GM21447 (cell line): ENCODE measurements around the gene LYPD6B.
"Not testable (repeated sequence)": the region's sequence is repeated elsewhere in the genome, so short reads cannot be mapped to it uniquely, and the experiment has no call there.

Experiments used
- ATAC-seq: cut with Tn5 transposase; IDR thresholded peaks from one replicate; pipeline ENCODE4 v1.9.1; 2021; ENCODE audit not compliant: unreplicated experiment

LYPD6B gene

DNA sequence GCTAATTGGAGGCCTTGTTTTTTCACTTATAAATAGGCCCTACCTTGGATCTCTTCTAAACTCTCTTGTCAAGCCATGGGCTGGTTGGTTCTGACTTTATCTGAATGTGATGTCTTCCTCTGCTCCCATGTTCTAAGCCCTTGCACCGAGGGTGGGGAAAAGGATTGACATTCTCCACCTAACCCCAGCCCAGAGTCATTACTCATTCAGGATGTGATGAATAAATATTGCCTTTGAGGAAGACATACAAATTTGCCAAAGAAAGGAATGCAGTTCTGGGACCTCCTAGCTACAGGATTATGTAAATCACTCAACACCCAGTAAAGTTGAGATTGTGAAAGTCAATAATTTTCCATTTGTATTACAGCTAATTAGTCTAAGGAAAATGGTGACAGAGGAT lies 149.8 kb downstream of the LYPD6B start:
- ATAC-seq, result no peak

DNA sequence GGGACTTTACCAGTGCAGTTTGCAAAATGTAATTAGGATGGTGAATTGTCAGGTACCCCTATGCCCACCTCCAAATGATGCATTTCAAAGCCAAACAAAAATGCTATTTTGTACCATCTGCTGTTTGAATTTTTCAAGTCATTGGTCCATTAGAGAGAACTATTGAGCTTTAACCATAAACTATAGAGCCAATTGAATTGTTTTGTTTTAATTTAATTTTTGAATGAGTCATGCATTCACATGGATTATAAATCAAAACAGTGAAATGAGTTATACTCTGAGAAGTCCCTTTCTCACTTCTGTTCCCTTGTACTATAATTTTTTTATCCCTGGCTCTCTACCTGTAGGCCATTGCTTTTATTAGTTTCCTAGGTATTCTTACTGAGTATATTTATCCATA lies 151.3 kb downstream of the LYPD6B start:
- ATAC-seq, result no peak

DNA sequence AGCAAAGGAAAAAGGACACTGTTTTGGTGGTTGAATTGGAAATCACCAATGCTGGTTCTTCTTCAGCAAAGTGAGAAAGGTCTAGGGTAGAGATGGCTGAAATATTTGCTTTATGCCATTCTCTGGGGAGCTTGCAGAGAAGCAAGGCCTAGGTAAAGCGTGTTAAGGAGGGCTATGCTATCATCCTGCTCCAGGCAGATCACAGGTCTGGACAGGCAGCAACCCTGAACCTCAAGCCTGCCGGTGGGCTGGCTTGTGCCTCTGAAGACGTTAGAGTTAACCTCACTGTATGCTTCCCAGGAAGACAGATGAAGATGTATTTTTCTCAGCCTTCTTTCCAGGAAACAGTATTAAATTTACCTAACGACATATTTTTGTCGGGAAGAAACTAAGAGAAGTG lies 153.4 kb downstream of the LYPD6B start:
- no peak for ATAC-seq

DNA sequence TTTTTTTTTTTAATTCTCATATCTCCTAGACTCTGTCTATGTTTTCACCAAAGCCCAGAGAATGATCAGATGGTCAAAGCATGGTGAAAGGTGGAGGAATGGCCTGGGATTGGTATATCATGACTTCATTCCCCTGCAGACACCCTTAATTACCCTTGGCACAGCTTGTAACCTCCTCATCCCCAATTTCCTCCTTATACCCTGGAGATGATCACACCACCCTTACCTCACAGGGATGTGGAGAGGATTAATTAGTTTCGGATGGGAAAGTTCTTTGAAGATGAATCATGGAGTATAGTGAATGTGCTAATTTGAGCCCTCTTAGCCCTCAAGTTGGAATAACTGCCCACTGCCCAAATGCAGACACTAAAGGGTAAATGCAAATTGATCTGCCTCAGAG lies 153.9 kb downstream of the LYPD6B start:
- ATAC-seq, result no peak

DNA sequence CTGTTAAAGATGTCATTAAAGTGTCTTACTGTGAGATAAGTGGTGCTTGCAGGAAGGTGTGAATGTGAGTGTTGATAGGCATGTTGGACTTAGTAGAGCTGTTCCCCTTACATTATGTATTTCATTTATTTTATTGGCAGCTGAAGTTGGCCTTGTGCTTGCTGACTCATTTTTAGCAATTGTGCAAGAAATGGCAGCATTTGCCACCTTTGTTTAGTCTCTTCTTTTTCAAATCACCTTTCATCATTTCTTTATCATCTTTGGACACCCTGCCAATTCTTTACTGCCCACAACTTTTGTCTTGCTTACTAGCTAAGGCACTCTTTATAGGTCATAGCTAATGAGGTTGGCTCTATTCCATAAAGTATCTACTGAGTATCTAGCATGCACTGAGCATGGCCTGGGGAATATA lies 161.6 kb downstream of the LYPD6B start:
- ATAC-seq, result no peak

DNA sequence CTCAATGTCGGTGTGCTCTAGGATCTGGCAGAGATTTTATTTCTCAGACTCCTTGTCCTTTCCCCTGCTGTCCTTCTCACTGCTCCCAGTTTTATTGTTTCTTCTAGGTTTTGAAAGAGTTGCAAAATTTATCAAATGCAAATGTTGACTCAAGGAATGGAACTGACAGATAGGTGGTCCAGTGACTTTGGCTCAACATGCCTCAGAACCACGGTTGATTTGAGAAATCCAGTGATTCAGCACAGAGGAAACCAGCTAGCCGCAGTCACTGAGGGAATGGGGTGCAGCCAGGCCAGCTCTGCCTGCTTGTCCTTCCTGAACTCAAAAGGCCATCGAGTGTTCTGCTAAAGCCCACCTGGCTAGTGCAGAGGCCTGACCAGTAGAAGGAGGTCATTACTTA lies 166.2 kb downstream of the LYPD6B start:
- ATAC-seq, result no peak

DNA sequence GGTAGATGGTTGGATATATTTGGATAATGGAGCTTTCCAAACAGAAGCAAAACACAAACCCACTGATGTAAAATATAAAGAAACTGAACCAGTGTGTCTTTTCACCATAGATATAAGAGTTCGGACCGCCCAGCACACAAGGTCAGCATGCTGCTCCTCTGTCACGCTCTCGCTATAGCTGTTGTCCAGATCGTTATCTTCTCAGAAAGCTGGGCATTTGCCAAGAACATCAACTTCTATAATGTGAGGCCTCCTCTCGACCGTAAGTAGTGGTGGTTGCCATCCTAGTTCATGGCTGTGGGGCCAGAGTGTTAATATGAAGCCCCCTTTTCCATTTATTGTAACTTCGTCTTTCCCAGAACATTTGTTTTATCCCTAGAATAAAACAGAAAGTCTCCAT lies 166.6 kb downstream of the LYPD6B start:
- no peak for ATAC-seq

DNA sequence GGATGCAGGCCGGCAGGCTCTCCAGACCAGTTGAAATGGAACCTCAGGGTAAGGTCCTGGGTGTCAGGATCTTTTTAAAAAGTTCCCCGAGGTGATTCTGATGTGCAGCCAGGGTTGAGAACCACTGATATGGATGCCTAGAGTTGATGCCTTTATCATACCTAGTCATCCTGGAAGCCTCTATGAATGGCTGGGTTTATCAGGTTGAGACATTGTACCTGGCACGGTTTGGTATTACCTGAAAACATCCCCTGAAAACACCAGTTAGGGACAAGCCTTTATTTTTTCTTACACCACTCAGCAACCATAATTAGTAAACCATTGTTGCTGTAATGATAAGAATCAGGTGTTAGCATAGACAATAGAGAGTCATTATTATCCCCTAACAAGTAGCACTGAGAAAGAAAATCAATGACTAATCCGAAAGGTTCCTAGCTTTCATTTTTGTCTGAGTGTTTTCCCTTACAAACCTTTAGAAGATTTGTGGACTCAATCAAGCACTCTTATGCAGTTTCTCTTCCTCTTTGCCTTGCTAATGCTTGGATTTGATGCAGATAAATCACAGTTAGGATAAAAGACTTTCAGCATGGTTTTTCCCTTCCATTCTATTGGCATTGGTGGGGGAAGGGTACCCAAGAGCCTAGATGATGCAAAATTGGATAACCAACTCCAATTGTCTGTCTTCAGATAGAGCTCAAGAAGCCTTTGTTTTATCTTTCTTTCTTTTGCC lies 175.4 kb downstream of the LYPD6B start:
- ATAC-seq, result no peak

DNA sequence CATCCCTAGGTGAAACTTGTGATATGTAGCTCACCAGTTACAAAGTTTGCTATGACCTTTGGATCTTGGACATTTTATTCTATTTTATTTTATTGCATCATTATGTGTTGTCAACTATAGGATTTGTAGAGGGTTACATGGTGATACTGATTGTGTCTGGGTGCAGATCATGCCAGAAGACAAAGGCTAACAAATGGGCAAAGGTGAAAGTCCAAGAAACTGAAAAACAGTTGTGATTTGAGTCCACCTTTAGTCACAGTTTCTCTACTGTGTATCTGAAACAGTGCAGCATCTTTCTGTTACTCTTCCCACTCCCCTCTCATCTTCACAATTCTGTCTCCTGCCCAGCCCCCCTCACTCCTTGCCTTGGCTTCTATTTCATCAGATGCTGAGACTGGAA lies 180.0 kb downstream of the LYPD6B start:
- ATAC-seq, result no peak

DNA sequence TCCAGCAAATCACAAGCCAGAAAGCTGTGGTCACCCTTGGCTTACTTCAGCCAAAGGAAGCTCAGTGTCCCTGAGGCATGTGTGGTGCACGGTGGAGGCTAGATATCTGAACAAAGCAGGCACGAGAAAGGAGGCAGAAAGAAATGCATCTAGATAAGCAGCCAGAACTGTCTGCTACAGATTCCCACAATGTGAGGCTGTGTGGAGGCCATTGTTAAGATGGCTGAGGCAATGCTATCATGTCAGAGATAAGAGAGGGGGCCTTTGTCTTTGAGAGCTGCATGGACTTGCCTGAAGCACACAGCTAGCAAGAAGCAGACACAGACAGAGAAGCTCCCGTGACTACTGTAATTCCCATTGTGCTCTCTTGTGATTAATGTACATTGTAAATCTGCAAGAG lies 181.4 kb downstream of the LYPD6B start:
- ATAC-seq, result no peak

DNA sequence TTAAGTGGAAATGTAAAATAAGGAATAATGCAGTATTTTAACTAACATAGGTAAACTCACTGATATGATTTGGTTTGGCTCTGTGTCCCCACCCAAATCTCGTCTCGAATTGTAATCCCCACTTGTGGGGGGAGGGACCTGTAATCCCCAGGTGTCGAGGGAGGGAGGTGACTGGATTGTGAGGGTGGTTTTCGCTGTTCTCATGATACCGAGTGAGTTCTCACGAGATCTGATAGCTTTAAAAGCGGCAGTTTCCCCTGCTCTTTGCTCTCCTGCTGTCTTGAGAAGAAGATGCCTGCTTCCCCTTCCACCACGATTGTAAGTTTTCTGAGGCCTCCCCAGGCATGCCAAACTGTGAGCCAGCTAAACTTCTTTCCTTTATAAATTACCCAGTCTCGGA lies 182.5 kb downstream of the LYPD6B start:
- no peak for ATAC-seq

DNA sequence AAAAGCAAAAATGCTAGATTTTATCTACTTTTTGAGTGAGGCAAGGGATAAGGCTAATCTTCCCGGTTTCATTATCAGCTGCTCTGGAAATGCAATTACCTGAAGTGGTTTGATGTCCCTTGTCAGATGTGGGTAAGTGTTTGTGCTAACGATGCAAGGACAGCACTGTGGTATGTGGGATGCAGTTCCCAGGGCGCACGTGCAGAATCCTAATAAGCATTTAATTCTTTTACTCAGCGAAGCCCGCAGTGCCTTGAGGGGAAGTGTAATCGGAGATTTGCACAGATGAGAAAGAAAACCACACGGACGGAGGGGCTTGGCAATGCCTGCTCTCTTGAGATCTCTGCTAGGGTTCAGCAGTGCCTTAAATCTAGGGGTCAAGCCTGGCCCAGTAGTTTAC lies 183.4 kb downstream of the LYPD6B start:
- ATAC-seq, result no peak

DNA sequence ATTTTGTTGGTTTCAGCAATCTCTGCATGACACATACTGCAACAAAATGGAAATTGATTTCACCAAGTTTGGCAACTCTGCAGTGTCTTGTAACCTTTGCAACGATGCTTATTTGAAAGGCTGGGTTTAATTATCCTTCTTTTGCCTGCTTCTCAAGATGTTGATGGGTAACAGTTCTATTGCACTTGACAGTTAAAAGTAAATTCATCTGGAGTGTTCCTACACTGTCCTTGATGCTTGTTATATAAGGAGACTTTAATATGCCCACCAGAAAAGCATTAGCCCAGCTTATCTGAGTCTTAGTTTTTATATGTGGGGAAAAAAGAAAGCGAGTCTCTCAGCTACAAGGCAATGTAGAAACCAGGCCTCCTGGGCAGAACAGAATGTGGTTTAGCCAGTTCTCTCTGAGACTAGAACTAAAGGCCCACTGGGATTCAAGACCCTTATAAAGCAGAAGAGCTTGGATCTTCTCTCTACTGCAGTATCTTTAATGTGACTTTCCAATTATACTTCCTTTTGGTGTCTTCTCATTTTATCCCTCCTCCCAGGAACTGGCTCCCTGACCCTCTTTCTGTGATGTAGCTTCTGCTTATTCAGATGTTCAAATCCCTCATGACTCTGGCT lies 185.1 kb downstream of the LYPD6B start:
- no peak for ATAC-seq

DNA sequence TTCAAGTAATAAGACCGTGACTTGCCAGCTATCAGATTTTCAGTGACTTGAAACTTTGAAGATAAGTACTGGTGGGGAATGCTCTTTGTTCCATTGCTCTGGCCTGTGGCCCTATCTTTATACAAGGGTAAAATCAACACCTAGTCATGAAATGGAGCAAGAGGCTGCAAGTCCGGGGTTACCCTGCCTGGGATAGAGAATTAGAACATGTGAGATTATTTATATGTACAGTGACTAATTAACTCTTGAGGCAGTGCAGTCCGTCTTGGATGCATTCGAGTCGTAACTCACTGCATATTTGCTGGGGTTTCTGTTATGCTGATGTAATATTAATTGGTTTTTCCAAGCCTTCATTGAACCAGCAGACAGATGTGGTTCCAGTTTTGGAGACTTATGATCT lies 186.0 kb downstream of the LYPD6B start:
- ATAC-seq, result no peak

DNA sequence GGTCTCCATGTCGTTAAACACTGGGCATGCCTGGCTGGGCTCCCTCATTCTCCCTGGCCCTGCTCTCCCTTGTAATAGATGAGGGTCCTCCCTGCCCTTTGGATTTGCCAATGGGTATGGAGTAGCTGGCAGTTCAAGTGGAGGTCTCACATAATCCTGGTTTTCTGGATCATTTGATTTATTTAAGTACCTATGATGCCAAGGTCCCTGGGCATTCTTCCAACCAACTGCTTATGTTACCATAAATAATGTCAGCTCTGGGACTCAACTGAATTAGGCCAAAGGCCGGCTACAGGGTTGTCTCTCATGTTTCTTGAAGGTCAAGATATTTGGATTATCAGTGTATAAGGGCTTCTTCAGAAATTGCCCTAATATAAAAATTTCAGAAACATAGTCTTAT lies 186.9 kb downstream of the LYPD6B start:
- ATAC-seq, result no peak

DNA sequence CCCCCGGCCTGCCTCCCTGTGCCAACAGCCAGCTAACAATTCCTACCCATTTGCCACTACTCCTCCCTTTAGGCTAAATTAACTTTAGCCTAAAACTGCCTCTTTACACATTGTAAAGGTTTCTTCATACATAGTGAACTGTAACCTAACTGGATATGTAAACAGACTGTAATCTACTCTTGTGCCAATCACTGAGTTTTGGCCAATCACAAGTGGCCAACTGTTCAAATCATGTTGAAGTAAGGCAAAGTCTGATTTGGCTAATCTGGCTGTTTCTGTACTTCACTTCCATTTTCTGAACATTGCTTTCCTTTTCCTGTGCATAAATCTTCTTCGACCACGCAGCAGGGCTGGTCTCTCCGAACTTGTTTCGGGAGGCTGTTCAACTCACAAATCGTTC lies 188.3 kb downstream of the LYPD6B start:
- ATAC-seq, result no peak

DNA sequence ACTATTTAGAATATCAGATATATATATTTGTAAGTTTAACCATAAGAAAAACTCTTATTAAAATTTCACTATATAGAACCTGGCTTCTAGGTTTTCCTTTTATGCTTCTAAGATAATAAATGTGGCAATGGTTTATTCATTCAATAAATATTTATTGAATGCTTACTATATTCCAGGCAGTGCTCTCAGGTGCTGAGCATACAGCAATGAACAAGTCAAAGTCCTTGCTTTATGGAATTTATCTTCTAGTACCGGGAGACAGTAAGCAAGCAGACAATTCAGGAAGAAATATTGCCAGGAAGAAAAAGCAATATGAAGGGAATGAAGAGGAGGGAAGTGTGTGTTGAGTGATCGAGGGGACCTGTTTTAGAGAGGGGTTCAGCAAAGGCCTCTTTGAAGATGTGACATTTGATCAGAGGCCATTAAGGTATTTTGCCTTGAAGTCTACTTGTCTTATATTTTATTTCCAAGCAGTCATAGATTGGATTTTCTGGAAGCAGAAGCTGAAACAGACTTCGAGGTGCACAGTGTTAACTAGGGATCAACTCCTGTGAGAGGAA lies 197.4 kb downstream of the LYPD6B start:
- no peak for ATAC-seq

DNA sequence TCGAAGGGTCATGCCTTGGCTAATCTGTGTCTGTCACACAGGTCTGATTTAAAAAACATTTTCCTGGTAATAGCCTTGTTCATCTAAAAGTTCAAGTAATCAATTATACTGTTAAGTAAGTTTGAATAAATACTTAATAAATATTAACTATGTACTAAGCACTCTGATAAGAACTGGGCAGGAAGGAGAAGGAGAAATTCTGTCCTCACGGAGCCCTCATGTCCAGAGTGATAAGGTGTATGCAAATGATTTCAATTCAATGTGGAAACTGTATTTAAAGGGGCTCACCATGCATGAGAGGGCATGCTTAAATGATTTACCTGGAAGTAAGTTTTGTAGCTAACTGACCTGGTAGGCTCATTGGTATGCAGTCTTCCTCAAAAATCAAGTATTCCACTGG lies 197.9 kb downstream of the LYPD6B start:
- no peak for ATAC-seq

DNA sequence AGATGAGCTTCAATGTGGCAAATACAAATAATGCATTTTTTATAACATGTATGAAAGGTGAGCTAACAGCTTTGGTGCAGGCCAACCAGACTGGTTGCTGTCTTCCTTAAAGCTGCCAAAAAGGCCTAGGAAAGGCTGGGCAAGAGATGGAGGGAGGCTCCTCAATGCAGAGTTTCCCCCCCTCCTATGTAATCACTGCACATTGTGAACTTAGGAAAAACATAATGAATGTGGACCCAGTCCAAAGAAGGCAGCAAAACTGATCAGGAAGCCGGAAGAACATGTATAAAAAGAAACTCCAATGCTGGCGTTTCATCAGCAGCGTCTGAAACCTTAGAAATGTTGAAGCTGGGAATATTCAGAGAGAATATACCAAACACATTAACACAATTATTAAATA lies 207.7 kb downstream of the LYPD6B start:
- no peak for ATAC-seq

DNA sequence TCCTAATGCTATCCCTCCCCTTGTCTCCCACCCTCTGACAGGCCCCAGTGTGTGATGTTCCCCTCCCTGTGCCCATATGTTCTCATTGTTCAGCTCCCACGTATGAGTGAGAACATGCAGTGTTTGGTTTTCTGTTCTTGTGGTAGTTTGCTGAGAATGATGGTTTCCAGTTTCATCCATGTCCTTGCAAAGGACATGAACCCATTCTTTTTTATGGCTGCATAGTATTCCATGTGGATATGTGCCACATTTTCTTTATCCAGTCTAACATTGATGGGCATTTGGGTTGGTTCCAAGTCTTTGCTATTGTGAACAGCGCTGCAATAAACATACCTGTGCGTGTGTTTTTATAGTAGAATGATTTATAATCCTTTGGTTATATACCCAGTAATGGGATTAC lies 212.9 kb downstream of the LYPD6B start:
- not testable (repeated sequence) for ATAC-seq

DNA sequence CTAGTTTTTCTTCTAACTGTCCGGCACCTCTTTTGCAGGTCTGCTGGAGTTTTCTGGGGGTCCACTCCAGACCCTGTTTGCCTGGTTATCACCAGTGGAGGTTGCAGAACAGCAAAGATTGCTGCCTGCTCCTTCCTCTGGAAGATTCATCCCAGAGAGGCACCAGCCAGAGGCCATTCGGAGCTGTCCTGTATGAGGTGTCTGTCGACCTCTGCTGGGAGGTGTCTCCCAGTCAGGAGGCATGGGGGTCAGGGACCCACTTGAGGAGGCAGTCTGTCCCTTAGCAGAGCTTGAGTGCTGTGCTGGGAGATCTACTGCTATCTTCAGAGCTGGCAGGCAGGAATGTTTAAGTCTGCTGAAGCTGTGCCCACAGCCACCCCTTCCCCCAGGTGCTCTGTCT lies 218.4 kb downstream of the LYPD6B start:
- ATAC-seq, result not testable (repeated sequence)

DNA sequence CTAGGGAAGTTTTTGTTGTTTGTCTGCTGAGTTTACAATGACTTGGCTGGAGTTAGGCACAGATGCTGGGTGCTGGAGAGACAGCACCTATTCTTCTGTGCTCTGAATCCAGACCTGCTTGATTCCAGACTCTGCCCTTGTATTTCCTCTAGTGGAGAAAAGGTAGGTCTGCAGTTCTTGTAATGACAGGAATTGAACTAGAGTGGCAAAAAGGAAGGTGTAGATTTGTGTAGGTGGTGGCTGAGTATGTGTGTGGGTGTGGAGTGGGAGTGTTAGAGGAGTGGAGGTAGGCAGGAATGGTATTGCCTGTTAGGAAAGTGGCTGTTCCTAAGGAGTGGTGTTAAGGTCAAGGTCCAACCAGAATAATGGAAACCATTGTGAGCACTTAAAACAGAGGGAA lies 220.0 kb downstream of the LYPD6B start:
- ATAC-seq, result no peak

DNA sequence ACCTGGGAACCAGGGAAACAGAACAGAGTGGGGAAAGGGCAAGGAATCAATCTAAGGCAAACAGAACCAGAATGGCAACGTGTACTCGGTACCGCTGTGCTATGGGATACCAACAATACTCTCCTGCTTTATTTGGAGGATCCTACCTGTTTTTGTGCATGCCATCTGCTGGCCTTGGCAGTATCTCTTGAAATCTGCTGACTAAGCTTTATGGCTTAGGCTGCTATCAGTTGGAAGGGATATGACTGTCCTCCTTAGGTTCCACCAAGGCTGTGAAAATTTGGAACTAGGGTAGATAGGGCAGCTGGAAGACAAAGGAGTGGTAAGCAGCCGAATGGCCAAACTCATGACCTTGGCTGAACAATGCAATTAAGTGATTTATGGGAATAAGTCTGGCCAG lies 220.6 kb downstream of the LYPD6B start:
- ATAC-seq, result no peak
